Gastroesophageal sphincter (tissue), 4 donors: ENCODE measurements around the gene UBE2I. TPM values are rescaled to one million over a fixed set of nuclear protein-coding genes. Genes with fewer than 3 reads are reported as not detected.

ENCODE experiments used
- ATAC-seq: fragments of 150-250 bp; one replicate; pipeline ENCODE4 v1.9.1; 2016; ENCODE audit warnings: mild to moderate bottlenecking, moderate library complexity
- H3K27ac ChIP-seq, 4 donors: fragments of 200-600 bp; sonication (generic) in 3 of 4; 1 replicate in 3 of 4; 2 replicates in 1 of 4; pipeline ENCODE4 v1.5.1; 2016 to 2019
- H3K27me3 ChIP-seq: fragments of 200-600 bp; sonication (generic); one replicate; pipeline ENCODE4 v1.5.1; 2019
- H3K36me3 ChIP-seq, 2 donors: fragments of 200-600 bp; sonication (generic); one replicate each; pipeline ENCODE4 v1.5.1; 2019; ENCODE audit warnings: control low read depth in 1 of 2
- H3K4me1 ChIP-seq, 3 donors: fragments of 200-600 bp; sonication (generic); 1 replicate in 2 of 3; 2 replicates in 1 of 3; pipeline ENCODE4 v1.5.1; 2016 to 2019; ENCODE audit warnings: control low read depth in 2 of 3
- H3K4me3 ChIP-seq, 2 donors: fragments of 200-600 bp; sonication (generic); one replicate each; pipeline ENCODE4 v1.5.1; 2019; ENCODE audit warnings: mild to moderate bottlenecking in 1 of 2, moderate library complexity in 1 of 2
- H3K9me3 ChIP-seq, 3 donors: fragments of 200-600 bp; sonication (generic); one replicate each; pipeline ENCODE4 v1.5.1; 2017 to 2019; ENCODE audit warnings: control low read depth in 2 of 3
- EP300 ChIP-seq: sonication (generic); formaldehyde crosslinking; IDR thresholded peaks from one replicate; pipeline ENCODE4 v1.6.1; 2017; ENCODE audit warnings: antibody characterized with exemption, mild to moderate bottlenecking
- POLR2A ChIP-seq, 2 donors: fragments of 450-650 bp; IDR thresholded peaks; one replicate each; pipeline ENCODE4 v1.6.1; 2017; ENCODE audit warnings: antibody characterized with exemption in 2 of 2, mild to moderate bottlenecking in 2 of 2, moderate library complexity in 1 of 2
- POLR2AphosphoS5 ChIP-seq: sonication (generic); formaldehyde crosslinking; IDR thresholded peaks from one replicate; pipeline ENCODE4 v1.6.1; 2017; ENCODE audit warnings: antibody characterized with exemption
- WGBS, 2 donors: methylation state at CpG; one replicate each; pipeline ENCODE4 v1.1.5; 2018; ENCODE audit warnings: low coverage in 1 of 2; 5-methylcytosine and 5-hydroxymethylcytosine counted together
- total RNA-seq, 4 donors: library from RNA; depleted of rRNA; stranded (reverse); fragments of >200 nt; gene quantifications; one replicate each; pipeline ENCODE4 v1.1.0, GENCODE V29; 2016
- TF ChIP-seq, protein P1 (sequence below), 4 experiments: fragments of 200-600 bp in 2 of 4; fragments of 450-650 bp in 2 of 4; sonication (generic) in 1 of 4; IDR thresholded peaks; one replicate each; pipeline ENCODE4 v1.5.1; 2017 to 2019; ENCODE audit warnings: antibody characterized with exemption in 4 of 4, mild to moderate bottlenecking in 2 of 4, moderate library complexity in 2 of 4

The UBE2I gene
- total RNA-seq, 4 donors from 2014 or later: 53.3 to 95.9 (median 76.9) TPM

GRCh38 chr16:1363501-1364041 lies 54.1 kb downstream of the UBE2I start:
- H3K4me1 ChIP-seq: no peaks in the 10 kb centered on the region
- peaks cover 0 to 97% of the 10 kb centered on the region in 2 donors for H3K36me3 ChIP-seq
- H3K4me3 ChIP-seq: no peak overlapping the region
- no peaks in the 10 kb centered on the region for H3K9me3 ChIP-seq
- WGBS, 2 donors: 69% methylated on average over 5 of the region's 18 CpGs; no CpG with 5 or more reads in 1 of the 2 donors
- H3K27me3 ChIP-seq: no peaks in the 10 kb centered on the region
- ATAC-seq: peak; percentile 77
- TF ChIP-seq, protein P1, sequence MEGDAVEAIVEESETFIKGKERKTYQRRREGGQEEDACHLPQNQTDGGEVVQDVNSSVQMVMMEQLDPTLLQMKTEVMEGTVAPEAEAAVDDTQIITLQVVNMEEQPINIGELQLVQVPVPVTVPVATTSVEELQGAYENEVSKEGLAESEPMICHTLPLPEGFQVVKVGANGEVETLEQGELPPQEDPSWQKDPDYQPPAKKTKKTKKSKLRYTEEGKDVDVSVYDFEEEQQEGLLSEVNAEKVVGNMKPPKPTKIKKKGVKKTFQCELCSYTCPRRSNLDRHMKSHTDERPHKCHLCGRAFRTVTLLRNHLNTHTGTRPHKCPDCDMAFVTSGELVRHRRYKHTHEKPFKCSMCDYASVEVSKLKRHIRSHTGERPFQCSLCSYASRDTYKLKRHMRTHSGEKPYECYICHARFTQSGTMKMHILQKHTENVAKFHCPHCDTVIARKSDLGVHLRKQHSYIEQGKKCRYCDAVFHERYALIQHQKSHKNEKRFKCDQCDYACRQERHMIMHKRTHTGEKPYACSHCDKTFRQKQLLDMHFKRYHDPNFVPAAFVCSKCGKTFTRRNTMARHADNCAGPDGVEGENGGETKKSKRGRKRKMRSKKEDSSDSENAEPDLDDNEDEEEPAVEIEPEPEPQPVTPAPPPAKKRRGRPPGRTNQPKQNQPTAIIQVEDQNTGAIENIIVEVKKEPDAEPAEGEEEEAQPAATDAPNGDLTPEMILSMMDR (IDR thresholded peaks at IDR 0.05): peak in 3 of 4 experiments; percentile 57 to 80 (median 58)
- TF ChIP-seq POLR2AphosphoS5: no peak
- no peak overlapping the region for H3K27ac ChIP-seq

- WGBS, 2 donors: 100% methylated on average over 3 of the region's 22 CpGs; no CpG with 5 or more reads in 1 of the 2 donors
- Histone ChIP-seq H3K4me3 (no peak overlapping the region), H3K9me3 (no peaks in the 10 kb centered on the region), H3K36me3 (peaks cover 0 to 97% of the 10 kb centered on the region in 2 donors), H3K27ac (no peak overlapping the region), H3K27me3 (no peaks in the 10 kb centered on the region), H3K4me1 (no peaks in the 10 kb centered on the region)
- TF ChIP-seq EP300: no peak
- no peak for TF ChIP-seq POLR2A (IDR thresholded peaks at IDR 0.05)
- TF ChIP-seq, protein P1 (IDR thresholded peaks at IDR 0.05): no peak
- no peak for TF ChIP-seq POLR2AphosphoS5
- no peak for ATAC-seq
These were observed 55.1 kb downstream of the UBE2I start for GRCh38 chr16:1364510-1364909.

- WGBS, 2 donors: 92% methylated on average over 5 of the region's 29 CpGs; no CpG with 5 or more reads in 1 of the 2 donors
- Histone ChIP-seq H3K27ac (no peak overlapping the region), H3K36me3 (peaks cover 0 to 96% of the 10 kb centered on the region in 2 donors), H3K4me1 (no peaks in the 10 kb centered on the region), H3K4me3 (no peak overlapping the region), H3K9me3 (no peaks in the 10 kb centered on the region), H3K27me3 (no peaks in the 10 kb centered on the region)
- no peak for ATAC-seq
- TF ChIP-seq EP300: no peak
- no peak for TF ChIP-seq POLR2AphosphoS5
- TF ChIP-seq POLR2A (IDR thresholded peaks at IDR 0.05): no peak
- TF ChIP-seq, protein P1 (IDR thresholded peaks at IDR 0.05): no peak
These were observed 56.8 kb downstream of the UBE2I start for GRCh38 chr16:1366060-1366711.

- no peak for ATAC-seq
- Histone ChIP-seq H3K9me3 (no peaks in the 10 kb centered on the region), H3K27me3 (no peaks in the 10 kb centered on the region), H3K27ac (no peak overlapping the region), H3K4me3 (no peak overlapping the region), H3K4me1 (no peaks in the 10 kb centered on the region), H3K36me3 (peaks cover 0 to 96% of the 10 kb centered on the region in 2 donors)
- WGBS, 2 donors: 80 to 86% methylated on average over 10 to 11 of the region's 24 CpGs
- TF ChIP-seq EP300: no peak
- no peak for TF ChIP-seq POLR2A (IDR thresholded peaks at IDR 0.05)
- TF ChIP-seq POLR2AphosphoS5: no peak
- TF ChIP-seq, protein P1 (IDR thresholded peaks at IDR 0.05): no peak
These were observed 57.4 kb downstream of the UBE2I start for GRCh38 chr16:1366712-1367299.
